RWPE2 (cell line): ENCODE results near the gene PPM1L.
"Not testable (repeated sequence)": the region's sequence is repeated elsewhere in the genome, so short reads cannot be mapped to it uniquely, and the experiment has no call there.

Source experiments
- ATAC-seq: fragments of 200-7000 bp; cut with Tn5 transposase; 3 replicates; pipeline ENCODE4 v1.9.1; 2021; ENCODE audit warnings: low read depth
- DNase-seq: peaks from one replicate; pipeline ENCODE4 v3.0.0-alpha.2; 2020; ENCODE audit warnings: low spot score
- H3K27ac ChIP-seq: fragments of 450-650 bp; 2 replicates; pipeline ENCODE4 v1.5.1; 2017; ENCODE audit warnings: mild to moderate bottlenecking; ENCODE audit not compliant: poor library complexity, severe bottlenecking
- H3K27me3 ChIP-seq: fragments of 250-450 bp; sonication (Bioruptor Pico); 2 replicates; pipeline ENCODE4 v1.5.1; 2021; ENCODE audit warnings: mild to moderate bottlenecking, moderate library complexity; ENCODE audit not compliant: insufficient read depth, poor library complexity, severe bottlenecking
- H3K36me3 ChIP-seq: fragments of 250-450 bp; sonication (Bioruptor Pico); 2 replicates; pipeline ENCODE4 v1.5.1; 2020; ENCODE audit warnings: low read depth, mild to moderate bottlenecking, moderate library complexity
- H3K4me1 ChIP-seq: fragments of 250-450 bp; sonication (Bioruptor Pico); 2 replicates; pipeline ENCODE4 v1.5.1; 2021; ENCODE audit warnings: mild to moderate bottlenecking, moderate library complexity; ENCODE audit not compliant: insufficient read depth, poor library complexity, severe bottlenecking
- H3K4me3 ChIP-seq: fragments of 250-450 bp; sonication (Bioruptor Pico); 2 replicates; pipeline ENCODE4 v1.5.1; 2021; ENCODE audit warnings: mild to moderate bottlenecking, moderate library complexity; ENCODE audit not compliant: severe bottlenecking
- H3K9me3 ChIP-seq: fragments of 250-450 bp; sonication (Bioruptor Pico); 2 replicates; pipeline ENCODE4 v1.5.1; 2021; ENCODE audit warnings: mild to moderate bottlenecking, moderate library complexity; ENCODE audit not compliant: severe bottlenecking
- CTCF ChIP-seq: fragments of 450-650 bp; IDR thresholded peaks from one replicate; pipeline ENCODE4 v1.5.1; 2017; ENCODE audit warnings: mild to moderate bottlenecking, moderate library complexity; ENCODE audit not compliant: poor library complexity, severe bottlenecking

The PPM1L gene

DNA sequence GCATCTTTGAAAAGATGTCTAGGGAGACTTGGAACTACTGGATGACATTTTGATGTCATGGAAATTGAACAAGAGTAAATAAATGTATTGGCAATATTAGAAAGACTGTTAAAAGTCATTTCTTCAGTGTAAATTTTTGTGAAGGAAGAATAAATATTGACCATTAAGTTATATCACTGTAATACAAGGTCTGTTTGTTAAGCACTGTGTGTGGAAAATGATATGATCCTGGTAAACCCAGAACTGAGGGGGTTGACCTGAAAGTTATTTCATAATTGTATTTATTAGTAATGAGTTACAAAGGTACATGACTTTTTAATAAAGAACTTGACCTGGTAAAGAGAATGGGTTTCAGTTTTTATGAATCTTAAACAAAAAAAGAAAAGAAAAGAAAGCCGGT lies 242.6 kb downstream of the PPM1L start:
- H3K27me3 ChIP-seq, result no peaks in the 10 kb centered on the region
- no peak overlapping the region for H3K4me3 ChIP-seq
- H3K9me3 ChIP-seq, result no peaks in the 10 kb centered on the region
- no peak for DNase-seq
- H3K36me3 ChIP-seq, result no peaks in the 10 kb centered on the region
- H3K27ac ChIP-seq, result no peak overlapping the region
- TF ChIP-seq CTCF, result no peak
- no peaks in the 10 kb centered on the region for H3K4me1 ChIP-seq
- ATAC-seq, result no peak

GRCh38 chr3:160999274-160999673 lies 243.2 kb downstream of the PPM1L start:
- no peak for TF ChIP-seq CTCF
- ATAC-seq (peak; percentile 59; the same call in 2 of the 3 replicates), DNase-seq (no peak)
- no peaks in the 10 kb centered on the region for H3K4me1 ChIP-seq
- H3K27ac ChIP-seq, result no peak overlapping the region
- no peak overlapping the region for H3K4me3 ChIP-seq
- H3K9me3 ChIP-seq, result no peaks in the 10 kb centered on the region
- H3K36me3 ChIP-seq, result no peaks in the 10 kb centered on the region
- H3K27me3 ChIP-seq, result no peaks in the 10 kb centered on the region

DNA sequence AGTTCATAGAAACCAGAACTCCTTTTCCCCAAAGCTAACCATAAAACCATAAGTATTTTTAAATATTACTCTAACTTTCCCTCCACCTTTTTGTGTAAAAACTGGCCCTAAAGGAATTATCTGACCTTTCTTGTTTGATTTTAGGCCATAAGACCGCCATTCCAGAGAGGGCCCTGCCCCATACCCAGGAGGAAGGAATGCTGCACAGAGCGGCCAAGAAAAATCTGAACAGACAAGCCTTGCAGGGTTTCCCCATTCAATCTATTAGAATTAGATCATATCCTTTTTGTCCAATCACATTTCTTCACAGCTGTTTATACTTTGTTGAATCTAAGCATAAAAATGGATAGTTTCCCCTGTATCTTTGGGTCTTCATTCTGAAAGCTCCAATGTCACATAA lies 252.1 kb downstream of the PPM1L start:
- H3K4me3 ChIP-seq, result no peak overlapping the region
- H3K27me3 ChIP-seq, result no peaks in the 10 kb centered on the region
- H3K27ac ChIP-seq, result no peak overlapping the region
- TF ChIP-seq CTCF, result no peak
- no peaks in the 10 kb centered on the region for H3K4me1 ChIP-seq
- no peaks in the 10 kb centered on the region for H3K36me3 ChIP-seq
- no peaks in the 10 kb centered on the region for H3K9me3 ChIP-seq
- no peak for DNase-seq
- no peak for ATAC-seq

GRCh38 chr3:161010151-161010550 lies 254.1 kb downstream of the PPM1L start:
- not testable (repeated sequence) for H3K27ac ChIP-seq, H3K27me3 ChIP-seq, H3K9me3 ChIP-seq, H3K4me3 ChIP-seq, DNase-seq, ATAC-seq, H3K36me3 ChIP-seq, H3K4me1 ChIP-seq

DNA sequence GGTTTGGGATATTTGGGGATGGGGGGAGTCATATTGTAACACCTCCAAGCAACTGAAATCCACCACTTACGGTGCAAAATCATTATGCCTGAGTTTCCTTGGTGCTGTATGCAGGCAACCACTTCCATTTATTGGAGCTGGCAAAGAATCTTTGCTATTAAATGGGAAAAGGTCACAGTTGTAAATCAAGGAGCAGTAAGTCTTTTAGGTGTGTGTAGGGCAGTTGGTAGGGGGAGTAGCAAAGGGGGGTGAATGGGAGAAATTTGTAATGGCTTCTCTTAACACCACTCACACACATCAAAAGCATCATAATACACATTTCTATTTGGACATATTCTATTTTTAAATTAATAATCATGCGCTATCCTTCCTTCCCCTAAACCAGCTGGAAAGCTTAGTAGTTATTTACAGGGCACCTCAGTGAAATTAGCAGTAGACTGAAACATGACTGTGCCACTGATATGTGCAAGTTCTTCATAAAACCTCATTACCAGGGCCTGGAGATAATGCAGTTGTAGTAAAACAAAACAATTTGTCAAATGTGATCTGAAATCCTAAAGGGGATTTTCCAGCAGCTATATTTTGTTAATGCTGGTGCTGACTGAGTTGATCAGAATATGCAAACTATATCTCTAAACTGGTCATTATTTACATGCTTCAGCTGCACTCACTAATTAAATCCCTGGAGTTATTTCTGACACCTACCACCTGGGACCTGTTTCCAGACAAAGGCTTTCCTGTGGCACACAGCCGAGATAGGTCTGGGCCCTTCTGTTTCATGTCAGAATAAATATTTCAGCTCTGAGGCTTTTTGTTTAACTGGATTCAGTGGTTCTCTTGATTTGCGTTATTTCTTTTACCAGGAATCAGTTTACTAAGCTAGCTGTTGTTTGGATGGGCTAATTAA lies 259.1 kb downstream of the PPM1L start:
- H3K36me3 ChIP-seq, result no peaks in the 10 kb centered on the region
- H3K4me1 ChIP-seq, result no peaks in the 10 kb centered on the region
- H3K9me3 ChIP-seq, result no peaks in the 10 kb centered on the region
- no peak overlapping the region for H3K4me3 ChIP-seq
- TF ChIP-seq CTCF, result no peak
- ATAC-seq (no peak), DNase-seq (no peak)
- H3K27me3 ChIP-seq, result no peaks in the 10 kb centered on the region
- no peak overlapping the region for H3K27ac ChIP-seq
